Loucy (cell line): ENCODE data around the gene SOWAHA.

ENCODE experiments used
- H2AFZ ChIP-seq: fragments of 200-600 bp; sonication (generic); 2 replicates; pipeline ENCODE4 v1.6.0; 2016; ENCODE audit warnings: antibody characterized with exemption, mild to moderate bottlenecking, low read length, moderate library complexity
- H3F3A ChIP-seq: fragments of 200-600 bp; 2 replicates; pipeline ENCODE4 v1.6.0; 2016; ENCODE audit warnings: antibody characterized with exemption, low read depth, mild to moderate bottlenecking
- H3K27me3 ChIP-seq: fragments of 200-600 bp; sonication (generic); 2 replicates; pipeline ENCODE4 v1.6.1; 2014; ENCODE audit warnings: low read length, mild to moderate bottlenecking; ENCODE audit not compliant: insufficient read depth, poor library complexity, severe bottlenecking
- H3K36me3 ChIP-seq: fragments of 200-600 bp; sonication (generic); 2 replicates; pipeline ENCODE4 v1.6.1; 2016; ENCODE audit warnings: low read length; ENCODE audit not compliant: insufficient read depth
- H3K4me1 ChIP-seq: fragments of 200-600 bp; sonication (generic); 2 replicates; pipeline ENCODE4 v1.5.1; 2014; ENCODE audit warnings: low read length, mild to moderate bottlenecking; ENCODE audit not compliant: insufficient read depth, poor library complexity, severe bottlenecking
- H3K4me2 ChIP-seq: fragments of 200-600 bp; sonication (generic); 2 replicates; pipeline ENCODE4 v1.6.0; 2014; ENCODE audit warnings: antibody characterized with exemption, low read length, low read depth, mild to moderate bottlenecking; ENCODE audit not compliant: poor library complexity, severe bottlenecking
- H3K4me3 ChIP-seq: fragments of 200-600 bp; sonication (generic); 2 replicates; pipeline ENCODE4 v1.5.1; 2014; ENCODE audit warnings: low read length, mild to moderate bottlenecking, mixed read lengths; ENCODE audit not compliant: poor library complexity, severe bottlenecking
- H3K79me2 ChIP-seq: fragments of 200-600 bp; sonication (generic); 2 replicates; pipeline ENCODE4 v1.6.1; 2014; ENCODE audit warnings: low read length; ENCODE audit not compliant: insufficient read depth
- H3K9ac ChIP-seq: fragments of 200-600 bp; sonication (generic); 2 replicates; pipeline ENCODE4 v1.6.0; 2014; ENCODE audit warnings: mild to moderate bottlenecking, low read depth, low read length, moderate library complexity; ENCODE audit not compliant: poor library complexity, severe bottlenecking
- H3K9me2 ChIP-seq: fragments of 200-600 bp; sonication (generic); replicated peaks from 2 replicates; pipeline ENCODE4 v1.6.1; 2016; ENCODE audit warnings: low read depth, low read length, mixed read lengths
- H3K9me3 ChIP-seq: fragments of 200-600 bp; sonication (generic); 2 replicates; pipeline ENCODE4 v1.6.1; 2014; ENCODE audit warnings: mild to moderate bottlenecking, antibody characterized with exemption, low read length, low read depth; ENCODE audit not compliant: insufficient read depth
- H4K20me1 ChIP-seq: fragments of 200-600 bp; sonication (generic); 2 replicates; pipeline ENCODE4 v1.6.0; 2014; ENCODE audit warnings: antibody characterized with exemption, low read length, mild to moderate bottlenecking; ENCODE audit not compliant: insufficient read depth, poor library complexity, severe bottlenecking
- EZH2phosphoT487 ChIP-seq: fragments of 200-600 bp; IDR thresholded peaks from 2 replicates; pipeline ENCODE4 v1.6.1; 2018; ENCODE audit warnings: antibody characterized with exemption, mild to moderate bottlenecking, moderate library complexity, borderline replicate concordance
- TF ChIP-seq, protein P1 (sequence below): fragments of 200-600 bp; sonication (generic); conservative IDR thresholded peaks from 2 replicates; pipeline ENCODE4 v1.5.1; 2014; ENCODE audit warnings: mild to moderate bottlenecking, antibody characterized with exemption, low read length

SOWAHA gene

DNA sequence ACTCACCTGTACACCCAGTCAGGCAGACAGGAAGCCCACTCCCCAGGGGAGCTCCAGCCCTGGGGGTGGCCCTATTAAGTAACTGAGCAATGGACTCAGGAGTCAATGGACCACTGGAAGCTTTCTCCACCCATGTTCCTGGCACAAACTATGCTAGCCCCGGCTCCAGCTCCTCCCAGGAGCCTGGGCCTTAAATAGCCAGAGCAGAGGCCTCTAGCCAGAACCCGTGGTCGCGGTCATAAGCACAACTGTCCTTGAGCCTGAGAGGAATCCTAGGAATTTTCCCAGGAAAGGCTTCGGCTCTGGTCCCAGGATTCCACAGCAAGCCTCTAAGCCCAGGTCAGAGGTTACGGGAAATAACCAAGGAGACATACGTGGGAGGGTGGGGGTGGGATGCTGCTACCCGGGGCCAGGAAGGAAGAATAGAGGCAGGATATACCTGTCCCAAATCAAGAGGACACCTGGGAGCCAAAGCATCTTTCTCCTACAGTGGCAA is 41.6 kb upstream of the SOWAHA start:
- Histone ChIP-seq H3K9me3 (no peaks in the 10 kb centered on the region), H3K36me3 (no peaks in the 10 kb centered on the region), H3K79me2 (no peaks in the 10 kb centered on the region), H3K9me2 (no peaks in the 10 kb centered on the region), H3F3A (no peaks in the 10 kb centered on the region), H3K4me3 (no peak overlapping the region), H2AFZ (no peak overlapping the region), H4K20me1 (no peaks in the 10 kb centered on the region), H3K4me1 (no peaks in the 10 kb centered on the region), H3K27me3 (no peaks in the 10 kb centered on the region), H3K9ac (no peak overlapping the region), H3K4me2 (no peak overlapping the region)
- TF ChIP-seq, protein P1, sequence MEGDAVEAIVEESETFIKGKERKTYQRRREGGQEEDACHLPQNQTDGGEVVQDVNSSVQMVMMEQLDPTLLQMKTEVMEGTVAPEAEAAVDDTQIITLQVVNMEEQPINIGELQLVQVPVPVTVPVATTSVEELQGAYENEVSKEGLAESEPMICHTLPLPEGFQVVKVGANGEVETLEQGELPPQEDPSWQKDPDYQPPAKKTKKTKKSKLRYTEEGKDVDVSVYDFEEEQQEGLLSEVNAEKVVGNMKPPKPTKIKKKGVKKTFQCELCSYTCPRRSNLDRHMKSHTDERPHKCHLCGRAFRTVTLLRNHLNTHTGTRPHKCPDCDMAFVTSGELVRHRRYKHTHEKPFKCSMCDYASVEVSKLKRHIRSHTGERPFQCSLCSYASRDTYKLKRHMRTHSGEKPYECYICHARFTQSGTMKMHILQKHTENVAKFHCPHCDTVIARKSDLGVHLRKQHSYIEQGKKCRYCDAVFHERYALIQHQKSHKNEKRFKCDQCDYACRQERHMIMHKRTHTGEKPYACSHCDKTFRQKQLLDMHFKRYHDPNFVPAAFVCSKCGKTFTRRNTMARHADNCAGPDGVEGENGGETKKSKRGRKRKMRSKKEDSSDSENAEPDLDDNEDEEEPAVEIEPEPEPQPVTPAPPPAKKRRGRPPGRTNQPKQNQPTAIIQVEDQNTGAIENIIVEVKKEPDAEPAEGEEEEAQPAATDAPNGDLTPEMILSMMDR, result no peak
- TF ChIP-seq EZH2phosphoT487, result no peak

DNA sequence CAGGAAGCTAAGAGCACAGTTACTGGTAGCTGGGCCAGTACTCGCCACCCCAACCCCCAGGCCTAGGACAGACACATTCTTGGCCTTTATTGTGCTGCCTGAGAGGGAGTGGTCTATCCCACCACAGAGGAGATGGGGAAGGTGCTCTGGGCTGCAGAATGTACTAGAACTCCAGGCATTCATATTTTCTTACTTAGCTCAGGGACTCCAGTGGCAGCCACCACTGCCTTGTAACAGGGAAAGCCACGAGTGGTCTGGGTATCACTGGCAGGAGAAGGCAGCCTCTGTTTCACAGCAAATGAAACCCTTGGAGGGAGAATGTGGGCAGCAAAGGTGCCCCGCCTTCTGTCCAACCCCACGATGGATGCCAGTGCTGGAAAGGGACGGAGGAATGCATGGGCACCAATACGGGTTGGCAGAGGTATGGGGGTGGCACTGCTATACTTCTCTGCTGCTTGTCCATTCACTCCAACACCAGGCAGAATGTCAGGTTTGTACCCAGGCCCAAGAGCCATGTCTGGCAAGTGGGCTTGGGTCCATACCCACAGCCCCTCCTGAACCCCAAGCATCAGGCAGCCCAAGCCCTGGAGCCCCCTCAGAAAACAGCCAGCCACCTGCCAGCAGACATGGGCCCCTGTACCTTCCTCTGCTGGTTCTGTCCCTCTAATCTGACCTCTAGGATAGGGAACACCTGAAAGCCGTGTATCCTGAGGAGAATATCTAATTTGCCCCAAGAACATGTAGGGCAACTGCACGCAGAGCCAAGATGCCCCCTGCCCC is 40.6 kb upstream of the SOWAHA start:
- no peak for TF ChIP-seq EZH2phosphoT487
- TF ChIP-seq, protein P1, result no peak
- Histone ChIP-seq H3K79me2 (no peaks in the 10 kb centered on the region), H3K36me3 (no peaks in the 10 kb centered on the region)

DNA sequence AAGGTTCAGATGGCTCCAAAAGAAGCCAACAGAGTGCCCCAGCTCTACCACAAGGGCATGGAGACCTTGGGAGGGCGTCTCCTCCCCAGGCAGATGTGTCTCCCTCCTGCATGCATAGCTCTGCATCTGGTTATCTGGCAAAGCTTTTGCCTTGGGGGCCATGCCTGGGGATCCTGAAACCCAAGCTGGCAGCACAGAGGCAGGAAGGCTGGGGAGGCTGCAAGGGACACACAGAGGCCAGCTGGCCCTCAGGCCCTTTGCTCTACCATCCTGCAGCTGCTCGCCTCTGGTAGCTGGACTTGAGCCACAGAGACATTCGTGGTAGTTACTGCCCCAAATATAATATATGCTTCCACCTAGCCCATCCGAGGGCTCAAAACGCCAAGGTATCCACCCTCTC is 40.0 kb upstream of the SOWAHA start:
- no peaks in the 10 kb centered on the region for H3K79me2 ChIP-seq
- no peak overlapping the region for H3K4me3 ChIP-seq
- no peaks in the 10 kb centered on the region for H3K9me2 ChIP-seq
- no peak overlapping the region for H2AFZ ChIP-seq
- no peaks in the 10 kb centered on the region for H3K36me3 ChIP-seq
- no peak overlapping the region for H3K4me2 ChIP-seq
- no peaks in the 10 kb centered on the region for H4K20me1 ChIP-seq
- no peaks in the 10 kb centered on the region for H3F3A ChIP-seq
- no peaks in the 10 kb centered on the region for H3K27me3 ChIP-seq
- no peak for TF ChIP-seq EZH2phosphoT487
- TF ChIP-seq, protein P1, result no peak
- no peak overlapping the region for H3K9ac ChIP-seq
- no peaks in the 10 kb centered on the region for H3K9me3 ChIP-seq
- no peaks in the 10 kb centered on the region for H3K4me1 ChIP-seq

More for the DNA sequence above, 40.6 kb upstream of the SOWAHA start:
- Histone ChIP-seq H4K20me1 (no peaks in the 10 kb centered on the region), H2AFZ (no peak overlapping the region), H3K9ac (no peak overlapping the region), H3K9me2 (no peaks in the 10 kb centered on the region), H3K27me3 (no peaks in the 10 kb centered on the region), H3K9me3 (no peaks in the 10 kb centered on the region), H3K4me1 (no peaks in the 10 kb centered on the region), H3F3A (no peaks in the 10 kb centered on the region), H3K4me3 (no peak overlapping the region), H3K4me2 (no peak overlapping the region)
